Measurements from ENCODE around the gene GDNF.
A peak's percentile ranks its signal among the peaks of the same experiment; 100 is the strongest.
"Not testable (repeated sequence)": the region's sequence is repeated elsewhere in the genome, so short reads cannot be mapped to it uniquely, and the experiment has no call there.

Gene GDNF

DNA sequence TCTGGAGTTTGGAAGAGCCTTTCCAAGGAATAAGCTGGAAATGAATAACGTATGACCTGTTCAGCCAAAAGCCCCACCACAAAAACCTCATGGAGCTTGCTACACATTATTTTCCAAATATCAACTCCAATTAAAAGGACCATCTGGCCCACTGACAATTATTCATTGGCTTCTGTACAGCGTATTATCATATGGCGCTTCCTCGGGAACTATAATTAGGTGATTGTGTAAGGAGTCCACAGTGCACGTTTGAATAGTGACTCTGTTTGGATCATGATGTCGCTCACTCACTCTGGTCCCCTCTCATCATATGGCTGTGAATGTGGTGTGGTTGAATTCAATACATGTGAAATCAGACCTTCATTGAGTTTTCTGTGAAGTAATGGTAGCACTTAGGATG lies 52.1 kb downstream of the GDNF start:
- peaks cover 19% of the 10 kb centered on the region for H3K9me3 Mint-ChIP-seq
- H3K4me1 Mint-ChIP-seq = no peaks in the 10 kb centered on the region
- H3K27me3 Mint-ChIP-seq (ENCODE audit: low read depth) = no peaks in the 10 kb centered on the region
- TF ChIP-seq, protein P1, sequence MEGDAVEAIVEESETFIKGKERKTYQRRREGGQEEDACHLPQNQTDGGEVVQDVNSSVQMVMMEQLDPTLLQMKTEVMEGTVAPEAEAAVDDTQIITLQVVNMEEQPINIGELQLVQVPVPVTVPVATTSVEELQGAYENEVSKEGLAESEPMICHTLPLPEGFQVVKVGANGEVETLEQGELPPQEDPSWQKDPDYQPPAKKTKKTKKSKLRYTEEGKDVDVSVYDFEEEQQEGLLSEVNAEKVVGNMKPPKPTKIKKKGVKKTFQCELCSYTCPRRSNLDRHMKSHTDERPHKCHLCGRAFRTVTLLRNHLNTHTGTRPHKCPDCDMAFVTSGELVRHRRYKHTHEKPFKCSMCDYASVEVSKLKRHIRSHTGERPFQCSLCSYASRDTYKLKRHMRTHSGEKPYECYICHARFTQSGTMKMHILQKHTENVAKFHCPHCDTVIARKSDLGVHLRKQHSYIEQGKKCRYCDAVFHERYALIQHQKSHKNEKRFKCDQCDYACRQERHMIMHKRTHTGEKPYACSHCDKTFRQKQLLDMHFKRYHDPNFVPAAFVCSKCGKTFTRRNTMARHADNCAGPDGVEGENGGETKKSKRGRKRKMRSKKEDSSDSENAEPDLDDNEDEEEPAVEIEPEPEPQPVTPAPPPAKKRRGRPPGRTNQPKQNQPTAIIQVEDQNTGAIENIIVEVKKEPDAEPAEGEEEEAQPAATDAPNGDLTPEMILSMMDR (IDR thresholded peaks at IDR 0.05; ENCODE audit: unreplicated experiment in 3 of 3) = no peak
- no peaks in the 10 kb centered on the region for H3K36me3 Mint-ChIP-seq (ENCODE audit: low read depth)
- H3K27ac Mint-ChIP-seq = no peak overlapping the region
- H3K4me3 Mint-ChIP-seq = no peak overlapping the region

DNA sequence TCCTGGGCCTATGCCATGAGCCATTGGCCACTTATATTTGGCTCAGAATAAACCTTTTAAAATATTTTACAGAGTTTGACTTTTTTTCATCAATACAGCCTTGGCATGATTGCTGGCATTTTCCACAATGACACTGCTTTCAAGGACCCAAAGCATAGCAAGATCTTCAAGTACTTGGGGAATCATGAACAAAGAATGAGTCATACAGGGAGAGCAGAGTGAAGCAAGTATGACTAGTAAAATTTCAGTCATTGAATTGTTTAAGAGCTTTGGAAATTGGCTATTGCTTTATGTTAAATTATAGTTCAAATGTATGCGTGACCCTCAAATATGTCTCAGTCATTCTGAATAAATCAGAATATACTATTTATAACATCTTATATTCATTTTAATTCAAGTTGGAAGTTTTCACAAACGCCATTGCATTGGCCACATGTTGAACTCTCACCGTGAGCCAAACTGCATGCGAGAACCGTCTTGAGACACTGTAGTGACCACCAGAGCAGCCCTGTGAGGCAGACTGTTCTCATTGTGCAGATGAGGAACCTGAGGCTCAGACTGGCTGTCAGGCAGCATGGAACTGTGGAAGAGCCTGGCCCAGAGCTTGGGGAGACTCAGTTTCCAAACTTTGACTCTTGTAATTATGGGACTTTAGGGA lies 52.9 kb downstream of the GDNF start:
- TF ChIP-seq, protein P1 (IDR thresholded peaks at IDR 0.05; ENCODE audit: unreplicated experiment in 3 of 3) = no peak
- H3K27me3 Mint-ChIP-seq (ENCODE audit: low read depth) = no peaks in the 10 kb centered on the region
- no peaks in the 10 kb centered on the region for H3K36me3 Mint-ChIP-seq (ENCODE audit: low read depth)

DNA sequence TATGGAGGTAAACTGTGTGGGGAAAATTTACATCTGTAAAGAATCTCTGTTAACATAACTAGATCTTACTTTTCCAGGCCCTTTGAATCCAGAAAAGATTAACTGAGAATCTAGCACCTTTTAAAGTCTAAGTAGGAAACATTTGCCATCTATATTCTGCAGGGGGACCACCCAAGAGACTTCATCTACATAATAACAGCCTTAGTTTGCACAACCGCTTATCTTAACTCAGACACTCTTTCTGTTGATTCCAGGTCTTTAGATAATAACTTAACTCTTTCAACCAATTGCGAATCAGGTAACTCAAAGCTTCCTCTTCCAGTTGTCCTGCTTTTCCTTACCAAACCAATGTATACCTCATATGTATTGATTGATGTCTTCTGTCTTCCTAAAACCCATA lies 53.4 kb downstream of the GDNF start:
- Mint-ChIP-seq H3K9me3 (peaks cover 12% of the 10 kb centered on the region), H3K27ac (no peak overlapping the region), H3K27me3 (ENCODE audit: low read depth) (no peaks in the 10 kb centered on the region), H3K4me1 (no peaks in the 10 kb centered on the region), H3K36me3 (ENCODE audit: low read depth) (no peaks in the 10 kb centered on the region), H3K4me3 (no peak overlapping the region)
- TF ChIP-seq, protein P1 (IDR thresholded peaks at IDR 0.05; ENCODE audit: unreplicated experiment in 3 of 3) = no peak

More for the DNA sequence above, 52.9 kb downstream of the GDNF start:
- Mint-ChIP-seq H3K27ac (no peak overlapping the region), H3K4me1 (no peaks in the 10 kb centered on the region), H3K9me3 (peaks cover 16% of the 10 kb centered on the region), H3K4me3 (no peak overlapping the region)

DNA sequence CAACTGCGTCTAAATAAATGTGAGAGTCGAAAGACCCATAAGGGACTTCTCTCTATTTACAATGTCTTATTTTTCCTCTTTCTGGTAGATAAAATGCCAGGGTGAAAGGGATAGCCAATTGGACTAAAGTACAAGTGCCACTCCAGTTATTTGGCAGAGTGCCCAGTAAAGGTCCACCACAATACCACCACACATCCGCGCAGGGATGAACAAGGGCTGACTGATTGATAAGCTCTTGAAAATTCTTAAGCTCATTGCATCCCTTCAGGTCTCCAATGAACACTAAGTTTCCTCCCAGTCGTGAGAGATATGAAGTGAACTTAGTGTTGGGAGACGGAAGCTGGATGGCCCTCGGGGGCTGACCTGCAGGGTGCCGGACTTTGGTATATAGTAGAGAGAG lies 58.4 kb downstream of the GDNF start:
- not testable (repeated sequence) for H3K27me3 Mint-ChIP-seq (ENCODE audit: low read depth); H3K4me1 Mint-ChIP-seq; H3K36me3 Mint-ChIP-seq (ENCODE audit: low read depth); H3K27ac Mint-ChIP-seq; H3K4me3 Mint-ChIP-seq; H3K9me3 Mint-ChIP-seq

DNA sequence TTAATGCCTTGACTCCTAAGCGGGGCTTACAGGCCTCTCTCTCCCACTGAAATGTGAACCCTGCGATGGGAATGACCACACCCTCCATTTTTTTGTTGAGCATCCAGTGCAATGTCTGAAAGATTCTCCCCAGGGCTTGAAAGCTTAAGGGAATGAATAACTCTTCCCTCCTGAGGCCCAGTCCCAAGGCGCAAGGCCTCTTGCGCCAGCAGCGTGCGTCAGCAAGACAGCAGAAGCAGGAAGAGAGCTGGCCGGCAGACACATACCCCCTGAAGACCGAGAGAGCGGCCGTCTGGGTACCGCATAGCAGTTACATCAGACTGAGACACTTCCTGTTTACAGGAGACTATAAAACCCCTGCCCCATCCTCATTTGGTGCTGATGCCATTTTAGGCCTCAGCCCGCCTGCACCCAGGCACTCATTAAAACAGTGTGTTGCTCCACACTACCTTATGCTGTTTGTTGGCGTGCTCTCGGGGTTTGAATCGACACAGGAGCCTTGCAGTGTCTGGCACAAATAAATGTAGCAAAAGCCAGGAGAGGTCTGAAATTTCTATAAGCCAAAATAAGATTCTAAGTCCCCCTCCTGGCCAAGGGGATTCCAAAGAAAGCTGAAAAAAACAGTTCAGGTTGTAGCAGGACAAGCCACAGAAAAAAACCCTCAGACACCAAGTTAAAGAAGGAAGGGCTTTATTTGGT lies 62.3 kb downstream of the GDNF start:
- Mint-ChIP-seq H3K4me3 (no peak overlapping the region), H3K36me3 (ENCODE audit: low read depth) (no peaks in the 10 kb centered on the region), H3K27ac (no peak overlapping the region), H3K9me3 (peaks cover 12% of the 10 kb centered on the region), H3K4me1 (peaks cover 5% of the 10 kb centered on the region), H3K27me3 (ENCODE audit: low read depth) (no peaks in the 10 kb centered on the region)
- TF ChIP-seq, protein P1 (IDR thresholded peaks at IDR 0.05; ENCODE audit: unreplicated experiment in 3 of 3) = no peak

DNA sequence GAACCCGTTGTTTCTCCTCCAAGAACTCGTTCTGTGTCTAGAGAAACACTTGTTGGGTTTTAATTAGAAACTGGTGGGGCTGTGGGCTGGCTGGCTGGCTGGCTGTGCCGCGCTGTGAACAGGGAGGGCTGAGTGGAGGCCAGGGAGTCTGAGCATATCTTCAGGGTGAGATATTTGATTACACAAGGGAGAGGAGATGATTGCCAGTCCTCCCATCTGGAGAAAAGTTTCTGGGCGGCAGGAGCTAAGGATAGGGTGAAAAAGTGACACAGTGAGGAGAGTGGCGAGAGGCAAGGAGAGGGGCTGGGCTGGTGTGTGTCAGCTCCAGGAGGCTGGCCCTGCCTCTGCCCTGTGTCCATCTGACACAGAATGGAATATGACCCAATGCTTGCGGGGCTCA lies 63.0 kb downstream of the GDNF start:
- Mint-ChIP-seq H3K27me3 (ENCODE audit: low read depth) (peaks cover 3% of the 10 kb centered on the region), H3K4me1 (peaks cover 7% of the 10 kb centered on the region), H3K4me3 (no peak overlapping the region), H3K9me3 (peaks cover 12% of the 10 kb centered on the region), H3K36me3 (ENCODE audit: low read depth) (no peaks in the 10 kb centered on the region), H3K27ac (peak overlapping the region in 2 of 3 experiments; percentile 29 to 72)
- TF ChIP-seq, protein P1 (IDR thresholded peaks at IDR 0.05; ENCODE audit: unreplicated experiment in 3 of 3) = no peak
